Measurements from ENCODE around the gene ANKMY1.

ANKMY1 gene

DNA sequence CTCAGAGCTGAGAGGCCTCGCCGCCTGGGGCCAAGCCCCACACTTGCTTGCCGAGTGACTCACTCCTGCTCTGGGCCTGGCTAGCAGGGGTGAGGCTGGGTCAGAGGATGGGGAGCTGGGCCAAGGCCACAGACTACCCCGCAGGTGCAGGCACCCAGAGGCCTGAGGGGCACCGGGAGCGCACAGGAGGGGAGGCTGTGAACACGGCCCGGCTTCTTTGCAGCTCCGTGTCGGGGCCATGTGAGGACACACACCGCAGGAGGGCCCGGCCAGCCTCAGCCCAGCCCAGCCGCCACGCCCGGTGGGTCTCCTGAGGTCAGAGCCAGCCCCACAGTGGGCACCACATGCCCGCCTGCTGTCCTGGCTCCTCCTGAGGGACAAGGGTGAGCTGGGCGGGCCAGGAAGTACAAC lies 113.9 kb downstream of the ANKMY1 start:
- no peak for DNase-seq

DNA sequence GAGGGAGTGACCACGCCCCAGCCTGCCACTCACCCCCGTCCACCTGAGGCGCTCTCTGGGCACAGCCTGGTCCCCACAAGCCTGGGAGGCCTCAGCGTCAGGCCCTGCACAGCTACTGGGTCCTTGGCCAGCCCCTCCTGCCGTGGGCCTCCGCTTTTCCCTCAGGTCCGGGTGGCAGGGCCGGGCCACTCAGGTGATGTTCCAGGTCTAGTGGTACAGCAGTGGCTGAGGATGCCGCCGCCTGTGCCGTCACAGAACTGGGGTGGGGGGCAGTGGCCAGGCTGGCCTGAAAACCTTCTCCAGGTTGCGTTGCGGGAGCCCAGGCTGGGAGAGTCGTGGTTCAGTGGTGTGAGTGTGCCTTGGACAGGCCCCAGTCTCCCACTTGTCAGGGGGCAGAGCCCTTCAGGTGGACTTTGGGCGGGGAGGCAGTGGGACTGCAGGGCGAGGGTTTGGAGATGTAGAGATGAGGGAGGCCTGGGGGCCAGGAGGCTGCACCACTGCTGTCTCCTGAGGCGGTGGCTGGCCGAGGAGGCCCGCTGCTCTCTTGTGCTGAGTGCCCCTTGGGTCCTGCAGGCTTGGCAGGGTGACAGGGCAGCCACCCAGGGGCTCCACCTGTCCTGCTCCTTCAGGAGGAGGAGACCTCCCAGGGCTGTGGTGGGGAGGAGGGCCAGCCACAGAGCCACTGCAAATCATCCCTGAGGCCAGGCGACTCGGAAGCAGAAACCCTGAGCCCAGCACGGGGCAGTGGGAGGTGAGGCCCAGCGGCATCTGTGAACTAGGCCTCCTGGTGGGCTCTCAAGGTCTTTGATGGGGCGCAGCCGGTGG lies 114.7 kb downstream of the ANKMY1 start:
- no peak for DNase-seq

DNA sequence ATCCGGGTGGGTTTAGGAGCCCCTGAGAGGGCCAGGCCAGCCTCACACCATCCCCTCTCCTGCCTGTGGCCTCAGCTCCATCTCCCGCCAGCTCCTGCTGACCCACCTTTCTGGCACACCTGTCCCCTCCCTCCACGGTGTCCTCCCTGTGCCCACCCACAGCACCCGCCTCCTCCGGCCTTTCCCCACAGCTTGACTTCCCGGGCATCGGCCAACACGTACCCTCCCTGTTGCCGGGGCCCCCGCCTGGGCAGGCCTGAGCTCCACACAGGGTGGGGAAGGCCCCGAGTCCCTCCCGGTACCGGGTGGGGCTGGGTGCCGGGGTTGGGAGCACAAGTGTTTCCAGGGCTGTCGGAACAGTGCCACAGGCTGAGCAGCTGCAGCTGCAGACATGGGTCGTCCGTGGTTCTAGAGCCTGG lies 115.8 kb downstream of the ANKMY1 start:
- DNase-seq, result no peak

DNA sequence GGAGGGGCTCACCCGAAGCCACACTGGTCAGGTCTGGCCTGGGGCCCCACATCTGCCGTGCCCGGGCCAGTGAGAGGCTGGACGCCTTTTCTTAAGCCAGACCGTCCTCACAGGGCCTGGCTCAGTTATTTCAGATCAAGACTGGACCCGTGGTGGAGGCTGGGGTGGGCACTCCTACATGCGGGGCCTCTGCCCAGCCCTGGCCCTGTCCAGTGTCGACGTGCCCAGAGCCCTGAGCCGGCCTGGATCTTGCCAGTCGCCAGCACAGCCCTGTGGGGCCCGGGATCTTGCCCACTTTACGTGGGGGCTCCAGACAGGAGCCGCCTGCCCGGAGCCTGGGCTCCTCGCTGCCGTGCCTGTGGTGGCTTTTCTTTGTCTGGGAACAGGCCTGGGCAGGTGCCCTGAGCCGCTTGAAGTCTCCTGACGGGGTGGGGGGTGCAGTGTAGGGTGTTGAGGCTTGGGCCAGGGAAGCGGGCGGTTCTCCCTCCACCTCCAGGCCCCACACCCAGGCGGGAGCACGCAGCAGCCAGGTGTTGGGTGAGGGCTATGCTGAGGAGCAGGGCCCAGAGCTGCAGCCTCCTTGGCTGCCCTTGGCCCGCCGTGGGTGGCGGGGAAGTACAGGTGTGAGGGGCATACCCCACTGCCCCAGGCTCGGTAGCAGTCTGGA lies 116.3 kb downstream of the ANKMY1 start:
- no peak for DNase-seq

DNA sequence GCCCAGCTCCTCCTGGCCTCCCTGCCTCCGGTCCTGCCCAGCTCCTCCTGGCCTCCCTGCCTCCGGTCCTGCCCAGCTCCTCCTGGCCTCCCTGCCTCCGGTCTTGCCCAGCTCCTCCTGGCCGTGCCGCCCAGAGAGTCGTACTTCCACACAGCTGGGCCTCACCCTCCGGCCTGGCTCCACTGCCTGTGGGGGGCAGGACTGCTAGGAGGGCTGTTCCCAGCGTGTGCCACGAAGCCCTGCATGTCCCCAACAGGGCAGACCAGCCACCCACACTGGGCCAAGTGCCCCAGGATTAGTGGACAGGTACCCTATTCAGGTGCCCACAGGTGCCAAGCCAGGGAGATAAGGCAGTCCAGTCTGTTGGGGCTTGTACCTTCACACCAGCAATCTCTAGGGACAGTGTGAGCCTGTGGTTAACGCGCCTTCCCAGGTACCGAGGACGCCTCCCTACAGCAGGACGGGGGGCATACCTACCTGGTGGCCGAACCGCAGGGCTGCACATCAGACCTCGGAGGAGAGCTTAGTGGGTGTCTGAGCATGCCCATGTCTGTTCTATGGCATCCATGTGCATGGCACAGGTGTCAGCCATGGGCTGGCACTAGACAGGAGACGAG lies 117.0 kb downstream of the ANKMY1 start:
- DNase-seq, result no peak

DNA sequence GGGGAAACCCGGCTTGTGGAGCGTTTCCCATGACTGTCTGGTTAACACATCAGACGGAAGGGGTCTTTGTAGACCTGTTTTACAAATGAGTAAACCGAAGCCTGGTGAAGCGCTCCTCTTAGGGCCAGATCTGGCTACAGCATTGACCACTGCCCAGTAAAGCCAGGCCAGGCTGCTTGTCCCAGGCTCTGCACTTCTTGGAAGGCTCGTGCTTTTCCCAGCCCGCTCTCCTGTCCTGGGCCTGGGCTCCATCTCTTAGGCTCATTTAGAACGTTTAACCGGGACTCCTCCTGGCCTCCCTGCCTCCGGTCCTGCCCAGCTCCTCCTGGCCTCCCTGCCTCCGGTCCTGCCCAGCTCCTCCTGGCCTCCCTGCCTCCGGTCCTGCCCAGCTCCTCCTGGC lies 117.5 kb downstream of the ANKMY1 start:
- no peak for DNase-seq

DNA sequence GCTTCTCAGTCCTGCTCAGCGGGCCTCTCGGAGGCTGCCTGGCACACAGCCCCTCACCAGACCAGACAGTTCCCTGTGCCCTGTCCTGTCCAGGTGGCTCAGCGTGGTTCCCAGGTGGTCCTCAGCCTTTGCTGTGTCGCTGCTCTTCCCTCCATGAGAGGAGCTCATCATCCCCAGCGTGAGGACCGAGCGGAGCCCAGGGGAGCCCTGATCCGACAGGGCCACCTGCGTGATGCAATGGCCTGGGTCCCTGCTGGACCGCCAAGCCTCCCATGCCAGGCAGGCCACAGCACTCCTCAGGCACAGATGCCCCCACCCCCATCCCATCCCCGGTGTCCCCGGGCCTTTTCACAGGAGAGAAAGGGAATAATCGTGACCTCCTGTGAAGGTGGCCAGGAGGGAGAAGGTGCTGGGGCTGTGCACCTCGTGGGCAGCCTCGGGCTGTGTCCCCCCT lies 118.1 kb downstream of the ANKMY1 start:
- no peak for DNase-seq

DNA sequence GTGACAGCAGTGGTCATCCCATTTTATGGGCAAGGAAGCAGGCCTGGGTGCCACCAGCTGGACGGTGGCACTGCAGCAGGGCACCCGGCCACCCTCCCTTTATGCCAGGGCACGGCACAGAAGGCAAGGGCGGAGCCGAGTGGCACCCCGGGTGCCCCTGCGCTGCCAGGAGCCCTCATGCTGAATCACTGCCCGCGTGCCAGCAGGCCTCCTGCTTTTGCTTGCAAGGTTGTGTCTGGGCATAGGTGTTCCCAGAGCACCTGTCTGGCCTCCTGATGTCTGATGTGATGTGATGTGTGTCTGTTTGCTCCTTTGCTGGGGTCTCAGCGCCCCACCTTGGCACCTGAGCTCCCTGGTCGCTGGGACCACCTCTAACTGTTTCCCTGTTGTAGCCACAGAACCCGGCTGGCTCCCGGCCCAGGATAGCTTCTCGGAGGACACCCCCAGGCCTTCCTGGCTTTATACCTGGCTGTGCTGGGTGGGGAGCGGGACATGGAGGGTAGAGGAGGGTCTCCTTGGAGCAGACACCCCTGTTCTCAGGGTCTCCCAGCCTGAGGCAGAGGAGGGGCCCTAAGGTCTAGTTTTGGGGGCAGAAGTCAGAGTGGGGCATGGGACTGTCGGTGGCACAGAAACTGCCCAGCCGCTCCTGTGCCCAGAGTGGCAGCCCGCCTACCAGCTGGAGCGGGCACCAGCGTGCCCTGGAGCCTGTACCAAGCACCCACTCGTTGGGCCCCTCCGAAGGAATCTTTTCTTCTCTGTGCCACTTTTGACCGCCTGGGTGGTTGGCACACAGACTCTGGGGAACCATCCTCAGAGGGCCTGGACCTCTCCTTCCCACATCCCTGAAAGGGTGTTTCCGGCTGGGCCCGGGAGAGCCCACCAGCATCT lies 118.7 kb downstream of the ANKMY1 start:
- DNase-seq, result no peak

DNA sequence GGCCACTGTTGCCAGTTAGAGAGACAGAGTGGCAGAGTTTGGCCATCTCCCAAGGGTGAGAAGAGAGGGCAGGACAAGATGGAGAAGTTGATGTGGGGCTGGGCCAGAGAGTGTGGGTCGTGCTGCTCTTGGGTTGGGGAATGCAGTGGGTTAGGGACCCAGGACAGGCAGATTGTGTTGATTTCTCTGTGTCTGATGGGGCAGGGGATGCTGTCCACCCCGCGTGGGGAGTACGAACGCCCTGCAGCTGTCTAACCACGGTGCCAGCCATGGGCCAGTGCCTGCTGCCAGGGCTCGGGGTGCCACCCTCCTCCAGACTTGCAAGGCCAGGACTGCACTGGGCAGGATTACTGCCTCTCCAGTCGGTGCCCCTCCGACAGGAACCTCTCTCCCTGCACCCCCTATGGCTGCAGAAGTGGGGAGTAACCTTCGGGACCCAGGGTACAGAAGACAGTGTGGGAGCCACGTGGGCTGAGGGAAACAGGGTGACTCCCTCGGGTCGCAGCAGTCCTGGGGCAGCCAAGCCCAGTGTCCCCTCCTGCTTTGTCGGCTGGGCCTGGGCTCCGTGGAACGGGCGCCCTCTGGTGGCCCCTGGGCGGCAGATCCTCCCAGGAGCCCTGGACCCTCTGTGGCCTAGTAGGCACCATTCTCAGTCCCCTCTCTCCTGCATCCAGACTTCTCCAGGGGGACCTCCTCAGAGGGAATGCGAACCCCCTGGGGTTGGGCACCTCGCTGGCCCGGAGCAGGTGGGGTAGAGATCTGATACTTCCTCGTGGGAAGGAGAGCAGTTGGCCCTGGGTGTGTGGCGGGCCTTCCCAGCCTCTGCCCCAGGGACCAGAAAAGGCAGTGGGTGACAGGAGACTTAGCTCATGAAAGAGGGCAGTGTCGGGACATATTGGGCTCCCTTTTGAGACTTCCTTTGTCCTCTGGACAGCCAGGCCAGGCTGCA lies 119.7 kb downstream of the ANKMY1 start:
- DNase-seq, result peak; percentile 71

DNA sequence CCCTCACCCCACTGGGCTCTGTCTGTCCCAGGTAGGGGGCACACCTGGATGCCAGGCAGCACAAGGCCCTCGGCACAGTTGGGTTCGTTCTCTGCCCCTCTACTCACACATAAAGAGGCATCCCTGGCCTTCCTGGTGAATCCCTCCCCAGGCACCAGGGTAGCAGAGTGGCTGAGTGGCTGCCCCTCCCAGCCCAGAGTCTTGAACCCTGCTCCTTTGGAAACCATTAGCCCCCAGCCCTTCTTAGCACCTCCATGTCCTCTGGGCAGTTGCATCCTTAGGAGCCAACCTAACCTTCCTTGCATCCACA lies 120.3 kb downstream of the ANKMY1 start:
- no peak for DNase-seq

DNA sequence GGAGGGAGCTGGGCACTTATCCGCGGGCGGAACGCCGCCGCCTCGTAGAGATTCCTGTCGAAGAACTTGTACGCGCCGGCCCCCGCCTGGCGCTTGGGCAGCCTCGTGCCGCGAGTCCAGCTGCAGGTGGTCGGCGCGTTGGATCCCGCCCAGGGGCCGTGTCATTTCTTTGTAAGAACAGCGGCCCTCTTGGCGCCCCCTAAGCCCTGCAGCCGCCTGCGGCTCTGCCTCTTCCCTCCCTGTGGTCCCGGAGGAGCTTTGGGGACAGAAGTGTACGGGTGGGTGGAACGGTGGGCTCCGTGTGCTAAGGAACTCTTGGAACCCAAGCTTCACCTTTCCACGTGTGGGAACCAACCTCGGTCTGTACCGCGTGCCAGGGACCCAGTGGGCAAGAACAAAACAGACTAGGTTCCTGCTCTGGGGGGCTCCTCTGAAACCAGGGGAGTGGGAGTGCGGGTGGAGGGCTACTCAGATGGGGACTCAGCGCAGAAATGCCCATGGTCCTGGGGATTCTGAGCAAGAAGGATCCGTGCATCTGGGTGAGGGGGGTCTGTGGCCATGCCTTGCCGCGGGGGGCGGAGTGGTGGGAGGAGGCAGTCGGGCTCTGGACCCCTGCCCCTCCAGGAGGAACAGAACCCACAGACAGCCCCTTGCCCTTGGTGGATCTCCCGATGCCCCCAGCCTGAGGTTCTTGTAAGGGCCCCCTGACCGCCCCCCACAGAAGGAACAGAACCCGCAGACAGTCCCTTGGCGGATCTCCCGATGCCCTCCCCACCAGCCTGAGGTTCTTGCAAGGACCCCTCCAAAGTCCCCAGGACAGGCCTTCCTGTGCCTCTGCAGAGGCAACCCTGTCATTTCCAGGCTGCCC lies 120.9 kb downstream of the ANKMY1 start:
- DNase-seq, result no peak

DNA sequence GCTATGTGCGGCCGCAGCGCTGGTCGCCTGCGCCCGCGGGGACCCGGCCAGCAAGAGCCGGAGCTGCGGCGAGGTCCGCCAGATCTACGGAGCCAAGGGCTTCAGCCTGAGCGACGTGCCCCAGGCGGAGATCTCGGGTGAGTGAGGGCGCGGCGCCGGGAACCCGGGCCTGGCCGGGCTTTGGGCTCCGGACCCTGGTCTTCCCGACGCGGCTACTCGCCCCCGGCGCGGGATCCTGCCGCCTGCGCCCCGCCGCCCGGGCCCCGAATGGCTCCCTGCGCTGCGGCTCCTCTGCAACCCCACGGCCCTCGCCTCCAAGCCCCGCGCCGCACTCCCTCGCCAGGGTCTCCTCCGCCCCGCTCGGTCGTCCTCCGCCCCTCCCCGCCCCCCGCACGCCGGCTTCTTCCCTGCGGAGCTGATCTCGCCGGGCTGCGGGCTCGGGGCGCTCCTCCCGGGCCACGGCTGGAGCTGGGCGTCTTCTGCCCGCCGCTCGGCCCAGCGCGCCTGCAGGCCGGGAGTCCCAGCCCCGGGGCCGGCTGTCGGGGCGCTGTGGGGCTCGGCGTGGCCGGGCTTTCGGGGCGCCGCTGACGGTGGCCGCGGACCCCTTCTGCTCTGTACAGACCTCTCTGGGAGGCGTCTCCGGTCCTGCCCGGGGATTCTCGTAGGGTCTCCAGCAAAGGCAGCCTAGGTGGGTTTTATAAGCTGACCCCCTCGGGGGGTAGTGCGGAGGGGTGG lies 121.7 kb downstream of the ANKMY1 start:
- DNase-seq, result peak; percentile 15

DNA sequence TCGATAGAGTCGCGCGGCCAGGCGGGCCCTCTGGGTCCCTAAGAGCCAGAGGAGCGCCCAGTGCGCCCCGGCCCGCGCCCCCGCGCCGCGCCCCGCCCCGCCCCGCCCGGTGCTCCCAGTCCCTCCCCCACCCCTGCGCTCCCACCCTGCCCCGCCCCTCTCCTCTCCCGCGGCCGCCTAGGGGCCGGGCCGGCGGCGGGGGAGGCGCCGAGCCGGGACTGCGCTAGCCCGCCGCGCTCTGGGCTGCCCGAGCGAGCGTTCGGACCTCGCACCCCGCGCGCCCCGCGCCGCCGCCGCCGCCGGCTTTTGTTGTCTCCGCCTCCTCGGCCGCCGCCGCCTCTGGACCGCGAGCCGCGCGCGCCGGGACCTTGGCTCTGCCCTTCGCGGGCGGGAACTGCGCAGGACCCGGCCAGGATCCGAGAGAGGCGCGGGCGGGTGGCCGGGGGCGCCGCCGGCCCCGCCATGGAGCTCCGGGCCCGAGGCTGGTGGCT lies 122.3 kb downstream of the ANKMY1 start, which contains the start of gene GPC1:
Gene GPC1 (plus strand): TSS at position 207 of the 491 bp plus-strand sequence. CDS start 256 bp downstream, at position 463.
- peak; percentile 70 for DNase-seq

DNA sequence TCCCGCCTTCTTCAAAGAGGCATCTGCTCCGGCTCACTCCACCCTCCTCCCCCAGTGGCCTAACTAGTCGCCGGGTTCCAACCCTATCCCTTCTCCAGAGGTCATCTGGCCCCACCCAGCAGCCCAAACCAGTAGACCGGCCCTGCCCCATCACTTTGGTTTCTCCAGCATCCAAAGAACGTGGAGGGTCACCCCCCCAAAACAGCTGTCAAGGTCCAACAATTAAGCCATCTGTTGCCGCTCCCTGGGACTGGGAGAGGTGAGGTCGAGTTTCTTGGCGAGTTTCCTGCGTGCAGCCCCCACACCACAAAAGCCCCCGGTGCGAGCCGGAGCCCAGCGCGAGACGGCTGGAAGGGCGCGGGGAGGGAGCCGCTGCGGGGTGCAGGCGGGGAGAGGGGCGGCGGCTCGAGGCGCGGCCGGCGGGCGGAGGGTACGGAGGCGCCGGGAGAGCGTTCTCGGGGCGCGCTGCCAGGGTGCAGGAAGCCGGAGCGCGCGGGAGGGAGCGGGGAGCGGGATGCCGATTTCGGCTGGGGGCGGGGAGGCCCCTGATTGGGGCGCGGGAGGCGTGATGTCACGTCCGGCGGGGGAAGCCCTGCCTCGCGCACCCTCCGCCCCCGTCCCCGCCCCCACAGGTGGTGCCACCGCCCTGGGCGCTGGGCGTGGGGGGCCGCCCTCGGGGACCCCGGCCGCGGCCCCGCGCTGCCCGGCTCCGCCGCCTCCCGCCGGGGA lies 122.9 kb downstream of the ANKMY1 start:
- peak; percentile 94 for DNase-seq

DNA sequence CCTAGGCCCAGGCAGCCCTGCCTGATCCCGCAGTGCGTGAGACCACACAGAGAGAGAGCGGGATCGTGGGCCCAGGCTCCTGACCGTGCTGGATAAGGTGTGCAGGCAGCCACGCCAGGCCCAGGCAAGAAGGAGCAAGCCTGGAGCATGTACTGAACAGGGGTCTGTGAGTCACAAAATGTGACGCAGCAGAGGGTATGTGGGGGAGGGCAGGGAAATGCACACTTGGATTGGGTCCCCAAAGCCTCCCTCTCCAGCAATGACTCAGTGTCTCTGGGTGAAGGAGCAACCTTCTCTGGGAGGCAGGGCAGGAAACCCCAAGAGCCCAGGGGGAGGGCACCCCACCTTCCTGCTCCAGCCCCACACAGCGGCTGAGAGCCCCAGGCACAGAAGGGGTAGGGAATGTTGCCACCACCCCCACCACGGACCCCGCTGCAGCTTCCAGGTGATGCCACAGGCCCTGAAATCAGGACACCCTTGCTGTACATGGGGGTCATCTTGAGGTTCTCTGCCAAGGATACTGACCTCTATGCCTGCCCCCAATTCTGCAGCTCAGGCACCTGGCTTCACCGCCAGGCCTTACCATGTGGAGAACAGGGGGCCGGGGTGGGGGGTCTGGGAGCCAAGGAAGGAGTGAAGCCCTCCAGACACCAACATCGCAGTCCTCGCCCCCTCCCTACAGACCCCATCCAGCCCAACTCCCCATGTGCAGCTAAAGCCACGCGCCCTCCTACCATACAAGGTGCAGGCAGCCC lies 123.6 kb downstream of the ANKMY1 start:
- peak; percentile 35 for DNase-seq

DNA sequence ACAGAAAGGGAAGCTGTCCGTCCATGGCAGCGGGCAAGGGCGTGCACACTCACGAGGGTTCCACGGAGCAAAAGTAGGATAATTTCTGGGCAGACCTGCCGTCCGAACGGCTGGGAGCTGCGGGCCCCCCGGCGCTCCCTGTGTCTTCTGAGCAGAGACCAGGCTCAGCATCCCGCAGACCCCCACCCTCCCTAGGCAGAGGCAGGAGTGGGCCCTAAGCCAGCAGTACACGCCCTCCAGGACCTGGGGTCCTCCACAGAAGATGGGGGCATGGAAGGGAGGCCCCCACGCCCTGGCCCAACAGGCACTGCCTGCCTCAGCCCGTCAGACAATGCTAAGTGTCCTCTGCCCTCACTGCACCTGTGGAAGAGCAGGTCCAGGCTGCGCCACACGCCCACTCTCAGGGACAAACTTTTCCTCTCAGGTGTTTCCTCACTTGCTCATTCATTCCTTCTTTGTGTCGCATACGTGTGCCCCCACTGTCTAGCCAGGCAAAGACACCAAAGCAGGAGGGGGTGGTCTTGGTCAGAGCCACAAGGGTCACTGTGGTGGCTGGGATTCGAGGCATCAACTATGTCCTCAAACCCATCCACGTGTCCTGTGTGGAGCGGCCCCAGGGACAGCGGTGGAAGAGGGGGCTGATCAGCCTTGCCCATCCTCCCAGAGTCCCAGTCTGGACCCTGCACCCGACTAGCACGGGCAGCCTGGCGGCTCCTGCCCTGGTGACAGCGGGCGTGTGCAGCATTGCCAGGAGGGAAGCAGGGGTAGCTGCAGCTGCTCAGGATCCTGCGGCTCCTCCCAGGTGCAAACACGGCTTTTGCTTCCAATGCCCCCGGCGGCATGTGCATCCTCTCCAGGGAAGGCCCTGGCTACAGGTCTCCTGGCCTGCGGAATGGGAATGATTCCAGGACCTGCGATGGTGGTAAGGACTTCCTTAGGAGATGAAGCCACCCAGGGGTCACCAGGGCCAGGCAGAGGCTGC lies 124.7 kb downstream of the ANKMY1 start:
- DNase-seq, result no peak

DNA sequence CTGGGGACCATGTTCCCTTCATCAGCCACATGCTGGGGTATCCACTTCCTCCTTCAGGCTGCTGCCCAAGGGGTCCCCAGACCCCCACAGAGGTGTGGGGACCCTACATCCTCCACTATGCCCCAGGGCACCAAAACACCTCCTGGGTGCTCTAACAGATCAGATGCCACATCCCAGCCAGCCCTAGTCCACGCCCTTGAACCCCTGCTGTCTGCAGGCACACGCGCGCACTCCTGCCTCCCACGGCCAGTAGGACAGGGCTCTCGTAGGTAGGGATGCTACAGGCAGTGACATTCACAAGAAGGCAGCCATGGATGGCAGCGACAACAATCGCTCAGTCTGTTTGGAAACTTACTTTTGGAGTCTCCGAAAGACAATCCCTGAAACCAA lies 125.4 kb downstream of the ANKMY1 start:
- no peak for DNase-seq
